HEK293 (cell line): ENCODE results near the gene MSI2.

ENCODE experiments used
- CTCF ChIA-PET: fragments of 350-600 bp; formaldehyde crosslinking; extraction: SDS; loops from one replicate; lab custom pipeline; 2021; ENCODE audit warnings: antibody characterized with exemption; lab: Yijun Ruan, JAX
- POLR2A ChIA-PET: fragments of 300-600 bp; formaldehyde crosslinking; extraction: SDS; loops from one replicate; lab custom pipeline; 2020; ENCODE audit warnings: antibody characterized with exemption, inconsistent platforms; lab: Yijun Ruan, JAX
- H3K27ac ChIP-seq: fragments of 200-500 bp; sonication (Bioruptor generic); 2 replicates; pipeline ENCODE4 v1.5.1; 2014; ENCODE audit warnings: low read depth, low read length, control low read depth, inconsistent platforms; ENCODE audit errors: extremely low read depth
- H3K36me3 ChIP-seq, 2 experiments: fragments of 200-500 bp in 1 of 2; sonication (Bioruptor generic) in 1 of 2; 1 replicate in 1 of 2; 2 replicates in 1 of 2; pipeline ENCODE4 v1.5.1; 2014 to 2017; ENCODE audit warnings: inconsistent platforms in 2 of 2, low read length in 2 of 2; ENCODE audit not compliant: control insufficient read depth in 2 of 2, insufficient read depth in 1 of 2
- H3K4me1 ChIP-seq: fragments of 200-500 bp; sonication (Bioruptor generic); 2 replicates; pipeline ENCODE4 v1.5.1; 2014; ENCODE audit warnings: mild to moderate bottlenecking, low read length, inconsistent platforms; ENCODE audit not compliant: control insufficient read depth, insufficient read depth
- H3K4me3 ChIP-seq: 2 replicates; pipeline ENCODE4 v1.5.1; 2011; ENCODE audit warnings: low read depth, mild to moderate bottlenecking, control low read depth, low read length, moderate library complexity
- H3K9me3 ChIP-seq: fragments of 200-500 bp; sonication (Bioruptor generic); 2 replicates; pipeline ENCODE4 v1.5.1; 2014; ENCODE audit warnings: low read depth, low read length, inconsistent platforms; ENCODE audit not compliant: control insufficient read depth, insufficient read depth
- BCL11A ChIP-seq: fragments of 450-650 bp; formaldehyde crosslinking; IDR thresholded peaks from 2 replicates; pipeline ENCODE4 v1.5.1; 2016; ENCODE audit warnings: low read depth, missing biosample characterization, missing genetic modification characterization
- SETDB1 ChIP-seq: IDR thresholded peaks from one replicate; pipeline ENCODE4 v1.6.1; 2017; ENCODE audit warnings: mild to moderate bottlenecking, low read length, moderate library complexity, mixed read lengths; ENCODE audit not compliant: insufficient read length
- SP2 ChIP-seq: fragments of 450-650 bp; formaldehyde crosslinking; IDR thresholded peaks from 2 replicates; pipeline ENCODE4 v1.5.1; 2016; ENCODE audit warnings: missing biosample characterization, missing genetic modification characterization
- ZFP69B ChIP-seq: fragments of 450-650 bp; formaldehyde crosslinking; IDR thresholded peaks from 2 replicates; pipeline ENCODE4 v1.5.1; 2016; ENCODE audit warnings: missing biosample characterization, missing genetic modification characterization
- ZNF155 ChIP-seq: fragments of 450-650 bp; formaldehyde crosslinking; IDR thresholded peaks from 2 replicates; pipeline ENCODE4 v1.5.1; 2016; ENCODE audit warnings: missing biosample characterization, missing genetic modification characterization
- ZNF16 ChIP-seq: fragments of 450-650 bp; formaldehyde crosslinking; IDR thresholded peaks from 2 replicates; pipeline ENCODE4 v1.5.1; 2016; ENCODE audit warnings: low read depth, missing biosample characterization, missing genetic modification characterization
- ZNF2 ChIP-seq: fragments of 450-650 bp; formaldehyde crosslinking; IDR thresholded peaks from 2 replicates; pipeline ENCODE4 v1.5.1; 2016; ENCODE audit warnings: missing biosample characterization, missing genetic modification characterization
- ZNF248 ChIP-seq: fragments of 450-650 bp; formaldehyde crosslinking; IDR thresholded peaks from 2 replicates; pipeline ENCODE4 v1.5.1; 2017; ENCODE audit warnings: missing biosample characterization, missing genetic modification characterization
- ZNF311 ChIP-seq: fragments of 450-650 bp; formaldehyde crosslinking; IDR thresholded peaks from 2 replicates; pipeline ENCODE4 v1.5.1; 2017; ENCODE audit warnings: missing biosample characterization, missing genetic modification characterization, borderline replicate concordance
- ZNF366 ChIP-seq: fragments of 450-650 bp; formaldehyde crosslinking; conservative IDR thresholded peaks from 2 replicates; pipeline ENCODE4 v1.5.1; 2016; ENCODE audit warnings: missing biosample characterization, missing genetic modification characterization
- ZNF404 ChIP-seq: fragments of 450-650 bp; formaldehyde crosslinking; IDR thresholded peaks from 2 replicates; pipeline ENCODE4 v1.5.1; 2017; ENCODE audit warnings: missing biosample characterization, missing genetic modification characterization
- ZNF510 ChIP-seq: fragments of 450-650 bp; formaldehyde crosslinking; IDR thresholded peaks from 2 replicates; pipeline ENCODE4 v1.5.1; 2018; ENCODE audit warnings: mild to moderate bottlenecking, missing genetic modification characterization, missing biosample characterization; ENCODE audit not compliant: insufficient replicate concordance
- ZNF514 ChIP-seq: fragments of 450-650 bp; formaldehyde crosslinking; IDR thresholded peaks from 2 replicates; pipeline ENCODE4 v1.5.1; 2016; ENCODE audit warnings: missing biosample characterization, missing genetic modification characterization
- ZNF521 ChIP-seq: fragments of 450-650 bp; formaldehyde crosslinking; IDR thresholded peaks from 2 replicates; pipeline ENCODE4 v1.5.1; 2017; ENCODE audit warnings: missing biosample characterization, mild to moderate bottlenecking, missing genetic modification characterization
- ZNF548 ChIP-seq: fragments of 450-650 bp; formaldehyde crosslinking; IDR thresholded peaks from 2 replicates; pipeline ENCODE4 v1.5.1; 2016; ENCODE audit warnings: missing biosample characterization, missing genetic modification characterization
- ZNF629 ChIP-seq: fragments of 450-650 bp; formaldehyde crosslinking; IDR thresholded peaks from 2 replicates; pipeline ENCODE4 v1.5.1; 2017; ENCODE audit warnings: missing biosample characterization, missing genetic modification characterization
- ZNF654 ChIP-seq: fragments of 450-650 bp; formaldehyde crosslinking; IDR thresholded peaks from 2 replicates; pipeline ENCODE4 v1.5.1; 2016; ENCODE audit warnings: low read depth, missing biosample characterization, missing genetic modification characterization
- ZSCAN30 ChIP-seq: fragments of 450-650 bp; IDR thresholded peaks from 2 replicates; pipeline ENCODE4 v1.5.1; 2018; ENCODE audit warnings: missing biosample characterization, mild to moderate bottlenecking, missing genetic modification characterization, moderate library complexity
- TF ChIP-seq, protein P1 (sequence below): fragments of 450-650 bp; formaldehyde crosslinking; IDR thresholded peaks from 2 replicates; pipeline ENCODE4 v1.5.1; 2016; ENCODE audit warnings: missing biosample characterization, missing genetic modification characterization, borderline replicate concordance
- TF ChIP-seq, protein P2 (sequence below): fragments of 450-650 bp; formaldehyde crosslinking; IDR thresholded peaks from 2 replicates; pipeline ENCODE4 v1.5.1; 2016; ENCODE audit warnings: missing biosample characterization, missing genetic modification characterization
- TF ChIP-seq, protein P3 (sequence below): fragments of 450-650 bp; formaldehyde crosslinking; IDR thresholded peaks from 2 replicates; pipeline ENCODE4 v1.5.0; 2017; ENCODE audit warnings: missing biosample characterization, missing genetic modification characterization, borderline replicate concordance
- TF ChIP-seq, protein P4 (sequence below): fragments of 450-650 bp; formaldehyde crosslinking; IDR thresholded peaks from 2 replicates; pipeline ENCODE4 v1.5.1; 2017; ENCODE audit warnings: missing biosample characterization, missing genetic modification characterization

MSI2 gene

DNA sequence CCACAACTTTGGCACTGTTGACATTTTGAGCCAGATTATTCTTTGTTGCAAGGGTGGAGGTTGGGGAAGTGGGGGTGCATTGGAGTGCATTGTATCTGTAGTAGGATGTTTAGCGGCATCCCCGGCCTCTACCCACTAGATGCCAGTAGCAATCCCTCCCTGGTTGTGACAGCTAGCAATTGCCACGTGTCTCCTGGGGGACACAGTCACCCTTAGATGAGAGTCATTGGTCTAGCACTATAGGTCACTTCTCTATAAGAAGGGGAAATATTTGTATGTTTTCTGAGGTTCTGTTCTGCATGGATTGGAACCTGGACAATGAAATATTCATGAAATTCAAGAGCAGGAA lies 32.4 kb downstream of the MSI2 start (continued):
- TF ChIP-seq, protein P1, sequence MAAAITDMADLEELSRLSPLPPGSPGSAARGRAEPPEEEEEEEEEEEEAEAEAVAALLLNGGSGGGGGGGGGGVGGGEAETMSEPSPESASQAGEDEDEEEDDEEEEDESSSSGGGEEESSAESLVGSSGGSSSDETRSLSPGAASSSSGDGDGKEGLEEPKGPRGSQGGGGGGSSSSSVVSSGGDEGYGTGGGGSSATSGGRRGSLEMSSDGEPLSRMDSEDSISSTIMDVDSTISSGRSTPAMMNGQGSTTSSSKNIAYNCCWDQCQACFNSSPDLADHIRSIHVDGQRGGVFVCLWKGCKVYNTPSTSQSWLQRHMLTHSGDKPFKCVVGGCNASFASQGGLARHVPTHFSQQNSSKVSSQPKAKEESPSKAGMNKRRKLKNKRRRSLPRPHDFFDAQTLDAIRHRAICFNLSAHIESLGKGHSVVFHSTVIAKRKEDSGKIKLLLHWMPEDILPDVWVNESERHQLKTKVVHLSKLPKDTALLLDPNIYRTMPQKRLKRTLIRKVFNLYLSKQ (tag by site-specific recombination), result no peak
- no peak for TF ChIP-seq ZNF311
- no peak for TF ChIP-seq ZNF366 (tag by site-specific recombination)
- TF ChIP-seq, protein P2, sequence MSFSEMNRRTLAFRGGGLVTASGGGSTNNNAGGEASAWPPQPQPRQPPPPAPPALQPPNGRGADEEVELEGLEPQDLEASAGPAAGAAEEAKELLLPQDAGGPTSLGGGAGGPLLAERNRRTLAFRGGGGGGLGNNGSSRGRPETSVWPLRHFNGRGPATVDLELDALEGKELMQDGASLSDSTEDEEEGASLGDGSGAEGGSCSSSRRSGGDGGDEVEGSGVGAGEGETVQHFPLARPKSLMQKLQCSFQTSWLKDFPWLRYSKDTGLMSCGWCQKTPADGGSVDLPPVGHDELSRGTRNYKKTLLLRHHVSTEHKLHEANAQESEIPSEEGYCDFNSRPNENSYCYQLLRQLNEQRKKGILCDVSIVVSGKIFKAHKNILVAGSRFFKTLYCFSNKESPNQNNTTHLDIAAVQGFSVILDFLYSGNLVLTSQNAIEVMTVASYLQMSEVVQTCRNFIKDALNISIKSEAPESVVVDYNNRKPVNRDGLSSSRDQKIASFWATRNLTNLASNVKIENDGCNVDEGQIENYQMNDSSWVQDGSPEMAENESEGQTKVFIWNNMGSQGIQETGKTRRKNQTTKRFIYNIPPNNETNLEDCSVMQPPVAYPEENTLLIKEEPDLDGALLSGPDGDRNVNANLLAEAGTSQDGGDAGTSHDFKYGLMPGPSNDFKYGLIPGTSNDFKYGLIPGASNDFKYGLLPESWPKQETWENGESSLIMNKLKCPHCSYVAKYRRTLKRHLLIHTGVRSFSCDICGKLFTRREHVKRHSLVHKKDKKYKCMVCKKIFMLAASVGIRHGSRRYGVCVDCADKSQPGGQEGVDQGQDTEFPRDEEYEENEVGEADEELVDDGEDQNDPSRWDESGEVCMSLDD (tag by site-specific recombination), result no peak
- TF ChIP-seq ZNF155 (tag by site-specific recombination), result no peak
- TF ChIP-seq ZNF521, result no peak
- TF ChIP-seq BCL11A, result no peak
- TF ChIP-seq ZNF548 (tag by site-specific recombination), result no peak
- TF ChIP-seq SP2 (tag by site-specific recombination), result no peak

DNA sequence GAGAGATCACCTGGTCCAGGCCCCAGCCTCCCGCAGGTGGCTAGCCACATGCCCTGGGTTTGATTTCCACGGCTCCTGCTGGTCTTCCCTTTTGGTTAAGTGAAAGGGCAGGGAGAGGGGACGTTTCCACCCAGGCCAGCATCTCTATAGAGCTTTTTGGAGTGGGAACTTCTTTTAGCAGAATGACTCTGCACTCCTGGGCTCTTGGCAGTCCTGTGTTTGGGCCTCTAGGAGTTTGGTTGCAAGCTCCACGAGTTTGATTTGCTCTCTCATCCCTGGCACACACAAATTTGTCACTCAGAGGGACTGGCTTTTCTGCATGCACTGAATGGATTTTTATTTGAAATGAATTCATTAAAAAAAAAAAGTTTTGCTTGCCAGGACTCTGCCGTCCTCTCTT lies 32.8 kb downstream of the MSI2 start:
- CTCF ChIA-PET, result no interaction called here

More for the DNA sequence above, 32.8 kb downstream of the MSI2 start:
- no peak overlapping the region for H3K27ac ChIP-seq
- H3K4me1 ChIP-seq, result peaks cover 24% of the 10 kb centered on the region
- no peaks in the 10 kb centered on the region for H3K9me3 ChIP-seq
- no peak overlapping the region for H3K4me3 ChIP-seq
- POLR2A ChIA-PET, result no interaction called here
- H3K36me3 ChIP-seq, result peaks cover 0 to 9% of the 10 kb centered on the region in 2 experiments; a peak in 2 of 3 replicates
- TF ChIP-seq ZNF521 (no peak), ZSCAN30 (tag by site-specific recombination) (no peak), ZNF654 (tag by site-specific recombination) (no peak), BCL11A (no peak), ZNF514 (no peak), ZNF629 (tag by site-specific recombination) (no peak), ZNF2 (no peak), ZNF510 (tag by site-specific recombination) (no peak), ZNF155 (tag by site-specific recombination) (no peak), ZFP69B (tag by site-specific recombination) (no peak), ZNF16 (tag by site-specific recombination) (no peak), SETDB1 (no peak), ZNF248 (tag by site-specific recombination) (no peak), ZNF404 (tag by site-specific recombination) (no peak)
- TF ChIP-seq, protein P3, sequence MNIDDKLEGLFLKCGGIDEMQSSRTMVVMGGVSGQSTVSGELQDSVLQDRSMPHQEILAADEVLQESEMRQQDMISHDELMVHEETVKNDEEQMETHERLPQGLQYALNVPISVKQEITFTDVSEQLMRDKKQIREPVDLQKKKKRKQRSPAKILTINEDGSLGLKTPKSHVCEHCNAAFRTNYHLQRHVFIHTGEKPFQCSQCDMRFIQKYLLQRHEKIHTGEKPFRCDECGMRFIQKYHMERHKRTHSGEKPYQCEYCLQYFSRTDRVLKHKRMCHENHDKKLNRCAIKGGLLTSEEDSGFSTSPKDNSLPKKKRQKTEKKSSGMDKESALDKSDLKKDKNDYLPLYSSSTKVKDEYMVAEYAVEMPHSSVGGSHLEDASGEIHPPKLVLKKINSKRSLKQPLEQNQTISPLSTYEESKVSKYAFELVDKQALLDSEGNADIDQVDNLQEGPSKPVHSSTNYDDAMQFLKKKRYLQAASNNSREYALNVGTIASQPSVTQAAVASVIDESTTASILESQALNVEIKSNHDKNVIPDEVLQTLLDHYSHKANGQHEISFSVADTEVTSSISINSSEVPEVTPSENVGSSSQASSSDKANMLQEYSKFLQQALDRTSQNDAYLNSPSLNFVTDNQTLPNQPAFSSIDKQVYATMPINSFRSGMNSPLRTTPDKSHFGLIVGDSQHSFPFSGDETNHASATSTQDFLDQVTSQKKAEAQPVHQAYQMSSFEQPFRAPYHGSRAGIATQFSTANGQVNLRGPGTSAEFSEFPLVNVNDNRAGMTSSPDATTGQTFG (tag by site-specific recombination), result no peak
- TF ChIP-seq, protein P4, sequence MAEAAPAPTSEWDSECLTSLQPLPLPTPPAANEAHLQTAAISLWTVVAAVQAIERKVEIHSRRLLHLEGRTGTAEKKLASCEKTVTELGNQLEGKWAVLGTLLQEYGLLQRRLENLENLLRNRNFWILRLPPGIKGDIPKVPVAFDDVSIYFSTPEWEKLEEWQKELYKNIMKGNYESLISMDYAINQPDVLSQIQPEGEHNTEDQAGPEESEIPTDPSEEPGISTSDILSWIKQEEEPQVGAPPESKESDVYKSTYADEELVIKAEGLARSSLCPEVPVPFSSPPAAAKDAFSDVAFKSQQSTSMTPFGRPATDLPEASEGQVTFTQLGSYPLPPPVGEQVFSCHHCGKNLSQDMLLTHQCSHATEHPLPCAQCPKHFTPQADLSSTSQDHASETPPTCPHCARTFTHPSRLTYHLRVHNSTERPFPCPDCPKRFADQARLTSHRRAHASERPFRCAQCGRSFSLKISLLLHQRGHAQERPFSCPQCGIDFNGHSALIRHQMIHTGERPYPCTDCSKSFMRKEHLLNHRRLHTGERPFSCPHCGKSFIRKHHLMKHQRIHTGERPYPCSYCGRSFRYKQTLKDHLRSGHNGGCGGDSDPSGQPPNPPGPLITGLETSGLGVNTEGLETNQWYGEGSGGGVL, result no peak
